ENCODE data around the gene CFAP161.

CFAP161 gene

DNA sequence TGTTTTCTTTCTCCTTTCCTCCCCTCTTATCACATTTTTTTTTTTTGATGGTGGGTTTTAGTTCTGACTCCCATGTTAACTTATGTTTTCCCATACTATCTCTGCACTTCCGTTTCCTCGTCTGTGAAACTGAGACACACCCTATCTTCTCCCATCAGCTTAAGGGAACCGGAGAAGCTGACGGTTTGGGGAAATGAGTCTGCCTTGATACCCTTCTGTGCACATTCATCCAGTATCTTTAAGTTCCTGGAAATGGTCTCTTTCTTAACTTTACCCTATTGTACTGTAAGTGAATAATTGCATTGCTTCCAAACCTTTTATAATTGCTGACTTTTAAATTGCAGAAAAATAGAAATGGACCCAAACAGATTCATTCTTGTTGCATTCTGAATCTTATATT is 26.2 kb upstream of the CFAP161 start:
- H2BK5ac ChIP-seq (ENCODE audit: low read depth, low read length, poor library complexity): no peak overlapping the region
- DNase-seq: no peak
- H2BK120ac ChIP-seq (ENCODE audit: insufficient read depth, low read length, poor library complexity): no peak overlapping the region
- H3K18ac ChIP-seq (ENCODE audit: low read length): no peak overlapping the region
- no peaks in the 10 kb centered on the region for H3K79me1 ChIP-seq (ENCODE audit: low read length)
- no peak overlapping the region for H3K27ac ChIP-seq (ENCODE audit: low read depth, low read length)
- H3K14ac ChIP-seq (ENCODE audit: low read length): no peak overlapping the region
- no peak overlapping the region for H3K23ac ChIP-seq (ENCODE audit: low read length)
- H3K4me3 ChIP-seq (ENCODE audit: low read depth, low read length): no peak overlapping the region
- no peak overlapping the region for H3K4ac ChIP-seq (ENCODE audit: low read depth, low read length)
- H3K27me3 ChIP-seq (ENCODE audit: insufficient read depth, low read length): no peaks in the 10 kb centered on the region
- no peaks in the 10 kb centered on the region for H3K9me3 ChIP-seq (ENCODE audit: insufficient read depth, low read depth, low read length)
- H3K4me2 ChIP-seq (ENCODE audit: low read length): no peak overlapping the region
- H3K79me2 ChIP-seq (ENCODE audit: control insufficient read depth, insufficient read depth, low read length, poor library complexity): no peaks in the 10 kb centered on the region
- no peak overlapping the region for H2BK12ac ChIP-seq (ENCODE audit: low read length)
- no CpG with 5 or more reads among the region's 4 CpGs for WGBS (ENCODE audit: extremely low coverage, insufficient coverage, insufficient read length)
- no peaks in the 10 kb centered on the region for H3K4me1 ChIP-seq (ENCODE audit: control insufficient read depth in 1 of 2, insufficient read depth in 2 of 2, low read length in 2 of 2)
- H2AFZ ChIP-seq (ENCODE audit: insufficient read depth, low read length, poor library complexity): no peak overlapping the region
- H4K91ac ChIP-seq (ENCODE audit: low read depth, low read length): no peak overlapping the region
- H2AK5ac ChIP-seq (ENCODE audit: low read length): no peak overlapping the region
- H4K12ac ChIP-seq (ENCODE audit: low read depth, low read length): no peak overlapping the region
- H3K36me3 ChIP-seq (ENCODE audit: control insufficient read depth in 1 of 2, insufficient read depth in 2 of 2, low read length in 2 of 2): no peaks in the 10 kb centered on the region
- no peak overlapping the region for H4K8ac ChIP-seq (ENCODE audit: low read depth, low read length)
- H3K9ac ChIP-seq (ENCODE audit: low read length): no peak overlapping the region

DNA sequence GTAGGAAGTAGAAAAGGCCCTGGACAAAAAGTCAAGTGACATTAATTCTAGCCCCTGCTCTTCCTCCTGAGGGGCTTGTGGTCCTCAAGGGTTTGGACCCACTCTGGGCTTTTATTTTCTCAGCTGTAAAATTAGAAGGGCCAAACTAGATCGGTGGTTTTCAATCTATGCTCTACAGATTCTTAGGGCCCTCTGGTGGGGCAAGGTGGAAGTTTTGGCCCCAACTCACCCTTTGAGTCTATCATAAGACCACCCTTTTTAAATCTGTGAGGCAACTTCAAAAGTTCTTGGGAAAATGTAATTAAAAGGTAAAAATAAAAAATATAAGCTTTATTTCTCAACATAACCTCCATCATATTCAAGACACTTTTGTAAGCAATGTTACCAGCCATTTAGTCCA is 25.6 kb upstream of the CFAP161 start:
- no CpG with 5 or more reads among the region's 1 CpG for WGBS (ENCODE audit: extremely low coverage, insufficient coverage, insufficient read length)
- Histone ChIP-seq H3K18ac (ENCODE audit: low read length) (no peak overlapping the region), H4K91ac (ENCODE audit: low read depth, low read length) (no peak overlapping the region), H3K9ac (ENCODE audit: low read length) (no peak overlapping the region), H4K8ac (ENCODE audit: low read depth, low read length) (no peak overlapping the region), H3K79me1 (ENCODE audit: low read length) (no peaks in the 10 kb centered on the region), H3K23ac (ENCODE audit: low read length) (no peak overlapping the region), H3K4me3 (ENCODE audit: low read depth, low read length) (no peak overlapping the region), H2AFZ (ENCODE audit: insufficient read depth, low read length, poor library complexity) (no peak overlapping the region), H3K9me3 (ENCODE audit: insufficient read depth, low read depth, low read length) (no peaks in the 10 kb centered on the region), H3K4me1 (ENCODE audit: control insufficient read depth in 1 of 2, insufficient read depth in 2 of 2, low read length in 2 of 2) (no peaks in the 10 kb centered on the region), H3K36me3 (ENCODE audit: control insufficient read depth in 1 of 2, insufficient read depth in 2 of 2, low read length in 2 of 2) (no peaks in the 10 kb centered on the region), H3K27me3 (ENCODE audit: insufficient read depth, low read length) (no peaks in the 10 kb centered on the region), H2BK120ac (ENCODE audit: insufficient read depth, low read length, poor library complexity) (no peak overlapping the region), H2BK5ac (ENCODE audit: low read depth, low read length, poor library complexity) (no peak overlapping the region), H3K4ac (ENCODE audit: low read depth, low read length) (no peak overlapping the region), H2AK5ac (ENCODE audit: low read length) (no peak overlapping the region), H3K27ac (ENCODE audit: low read depth, low read length) (no peak overlapping the region), H4K12ac (ENCODE audit: low read depth, low read length) (no peak overlapping the region), H3K79me2 (ENCODE audit: control insufficient read depth, insufficient read depth, low read length, poor library complexity) (no peaks in the 10 kb centered on the region), H2BK12ac (ENCODE audit: low read length) (no peak overlapping the region), H3K14ac (ENCODE audit: low read length) (no peak overlapping the region), H3K4me2 (ENCODE audit: low read length) (no peak overlapping the region)
- no peak for DNase-seq

DNA sequence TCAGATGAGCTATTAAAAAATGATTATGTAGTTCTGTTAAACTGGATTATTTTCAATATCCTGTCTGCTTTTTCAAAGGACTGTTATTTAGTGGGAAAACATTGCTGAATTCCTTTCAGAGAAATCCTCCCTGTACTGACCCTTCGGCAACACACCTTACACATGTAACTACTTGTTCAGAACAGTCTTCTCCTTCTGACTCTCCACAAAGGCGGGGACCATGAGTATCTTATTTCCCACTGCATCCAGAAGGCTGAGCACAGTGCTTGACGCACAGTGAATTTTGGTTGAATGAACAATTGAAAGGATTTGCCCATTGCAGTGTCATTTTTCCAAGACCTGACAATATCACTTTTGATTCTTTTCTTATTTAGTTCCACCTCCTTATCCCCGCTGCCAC is 23.1 kb upstream of the CFAP161 start:
- Histone ChIP-seq H2BK120ac (ENCODE audit: insufficient read depth, low read length, poor library complexity) (no peak overlapping the region), H3K9me3 (ENCODE audit: insufficient read depth, low read depth, low read length) (no peaks in the 10 kb centered on the region), H3K79me1 (ENCODE audit: low read length) (no peaks in the 10 kb centered on the region), H2AFZ (ENCODE audit: insufficient read depth, low read length, poor library complexity) (no peak overlapping the region), H3K4me1 (ENCODE audit: control insufficient read depth in 1 of 2, insufficient read depth in 2 of 2, low read length in 2 of 2) (no peaks in the 10 kb centered on the region), H3K18ac (ENCODE audit: low read length) (no peak overlapping the region), H4K12ac (ENCODE audit: low read depth, low read length) (no peak overlapping the region), H3K4me3 (ENCODE audit: low read depth, low read length) (no peak overlapping the region), H3K79me2 (ENCODE audit: control insufficient read depth, insufficient read depth, low read length, poor library complexity) (no peaks in the 10 kb centered on the region), H2BK12ac (ENCODE audit: low read length) (no peak overlapping the region), H3K9ac (ENCODE audit: low read length) (no peak overlapping the region), H3K23ac (ENCODE audit: low read length) (no peak overlapping the region), H2AK5ac (ENCODE audit: low read length) (no peak overlapping the region), H2BK5ac (ENCODE audit: low read depth, low read length, poor library complexity) (no peak overlapping the region), H3K27me3 (ENCODE audit: insufficient read depth, low read length) (no peaks in the 10 kb centered on the region), H3K4me2 (ENCODE audit: low read length) (no peak overlapping the region), H3K36me3 (ENCODE audit: control insufficient read depth in 1 of 2, insufficient read depth in 2 of 2, low read length in 2 of 2) (no peaks in the 10 kb centered on the region), H4K8ac (ENCODE audit: low read depth, low read length) (no peak overlapping the region), H4K91ac (ENCODE audit: low read depth, low read length) (no peak overlapping the region), H3K4ac (ENCODE audit: low read depth, low read length) (no peak overlapping the region), H3K14ac (ENCODE audit: low read length) (no peak overlapping the region), H3K27ac (ENCODE audit: low read depth, low read length) (no peak overlapping the region)
- DNase-seq: no peak
- WGBS (ENCODE audit: extremely low coverage, insufficient coverage, insufficient read length): no CpG with 5 or more reads among the region's 4 CpGs

DNA sequence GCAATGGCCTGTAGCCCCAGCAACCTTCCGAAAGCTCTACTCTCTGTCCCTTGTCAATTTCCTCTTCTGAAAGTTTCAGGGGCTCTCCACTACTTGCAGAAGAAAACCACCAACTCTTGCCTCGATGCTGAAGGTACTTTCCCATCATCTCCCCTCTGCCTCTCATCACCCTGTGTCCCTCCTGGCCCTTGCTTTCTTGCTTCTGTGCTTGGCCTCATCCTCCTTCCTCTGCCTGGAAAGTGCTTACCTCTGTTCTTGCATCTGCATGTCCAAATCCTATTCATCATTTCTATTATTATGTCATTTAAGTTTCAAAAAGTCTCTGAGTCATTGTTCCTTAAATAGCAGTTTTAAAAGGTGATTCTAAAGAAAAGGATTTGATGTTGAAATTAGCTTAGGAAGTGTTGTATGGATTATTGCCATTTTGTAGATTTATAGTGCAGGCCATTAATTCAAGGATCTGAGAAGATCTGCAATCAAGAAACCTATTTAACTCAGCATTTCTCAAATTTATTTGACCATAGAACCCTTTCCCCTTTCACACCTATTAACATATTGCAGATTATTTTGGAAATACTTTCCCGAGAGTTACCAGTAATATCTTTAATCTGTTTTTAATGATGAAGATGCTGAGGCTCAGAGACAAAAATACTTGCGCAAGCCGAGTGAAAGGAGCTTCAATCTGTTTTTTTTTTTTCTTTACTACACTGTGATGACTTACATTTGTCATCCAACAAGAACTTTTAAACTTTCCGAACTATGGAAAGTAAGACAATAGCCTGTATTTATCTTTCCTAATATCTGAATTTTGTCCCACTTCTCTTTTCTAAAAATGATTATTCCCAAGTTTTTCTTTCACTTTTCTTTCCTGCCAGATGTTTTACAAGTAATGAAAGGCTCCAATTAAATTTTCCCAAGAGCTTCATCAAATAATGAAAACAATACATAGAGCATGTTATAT is 22.3 kb upstream of the CFAP161 start:
- H2BK12ac ChIP-seq (ENCODE audit: low read length): no peak overlapping the region

More for the DNA sequence above, 22.3 kb upstream of the CFAP161 start:
- Histone ChIP-seq H3K23ac (ENCODE audit: low read length) (no peak overlapping the region), H3K14ac (ENCODE audit: low read length) (no peak overlapping the region), H3K36me3 (ENCODE audit: control insufficient read depth in 1 of 2, insufficient read depth in 2 of 2, low read length in 2 of 2) (no peaks in the 10 kb centered on the region), H3K4me3 (ENCODE audit: low read depth, low read length) (no peak overlapping the region), H2AK5ac (ENCODE audit: low read length) (no peak overlapping the region), H4K8ac (ENCODE audit: low read depth, low read length) (no peak overlapping the region), H3K4me2 (ENCODE audit: low read length) (no peak overlapping the region), H2BK5ac (ENCODE audit: low read depth, low read length, poor library complexity) (no peak overlapping the region), H3K9ac (ENCODE audit: low read length) (no peak overlapping the region), H3K4me1 (ENCODE audit: control insufficient read depth in 1 of 2, insufficient read depth in 2 of 2, low read length in 2 of 2) (no peaks in the 10 kb centered on the region), H3K9me3 (ENCODE audit: insufficient read depth, low read depth, low read length) (no peaks in the 10 kb centered on the region), H3K18ac (ENCODE audit: low read length) (no peak overlapping the region), H3K79me2 (ENCODE audit: control insufficient read depth, insufficient read depth, low read length, poor library complexity) (no peaks in the 10 kb centered on the region), H2BK120ac (ENCODE audit: insufficient read depth, low read length, poor library complexity) (no peak overlapping the region), H4K12ac (ENCODE audit: low read depth, low read length) (no peak overlapping the region), H3K27me3 (ENCODE audit: insufficient read depth, low read length) (no peaks in the 10 kb centered on the region), H3K79me1 (ENCODE audit: low read length) (no peaks in the 10 kb centered on the region), H3K27ac (ENCODE audit: low read depth, low read length) (no peak overlapping the region), H4K91ac (ENCODE audit: low read depth, low read length) (no peak overlapping the region), H3K4ac (ENCODE audit: low read depth, low read length) (no peak overlapping the region), H2AFZ (ENCODE audit: insufficient read depth, low read length, poor library complexity) (no peak overlapping the region)
- no peak for DNase-seq
- WGBS (ENCODE audit: extremely low coverage, insufficient coverage, insufficient read length): no CpG with 5 or more reads among the region's 6 CpGs

Data from trophoblast cell (in vitro differentiated cells and primary cell).